ENCODE measurements around the gene CHST8. TPM values are rescaled to one million over a fixed set of nuclear protein-coding genes. Genes with fewer than 3 reads are reported as not detected.

Gene CHST8
- total and polyA plus RNA-seq, 2 experiments from 2014 or later, result 9.3 to 38.2 TPM

GRCh38 chr19:33730858-33731607, 109.3 kb downstream of the CHST8 start (continued):
- no peak for TF ChIP-seq CTCF (conservative IDR thresholded peaks at IDR 0.05; ENCODE audit: low read depth in 2 of 2)
- TF ChIP-seq JUNB (IDR thresholded peaks at IDR 0.05; ENCODE audit: unreplicated experiment), result no peak
- no peak for TF ChIP-seq POLR2AphosphoS5 (IDR thresholded peaks at IDR 0.05; ENCODE audit: low read depth)
- no peak for TF ChIP-seq STAT1 (IDR thresholded peaks at IDR 0.05; ENCODE audit: unreplicated experiment)
- no peak for TF ChIP-seq EZH2phosphoT487 (IDR thresholded peaks at IDR 0.05; ENCODE audit: unreplicated experiment)

GRCh38 chr19:33731881-33732280, 110.1 kb downstream of the CHST8 start:
- Histone ChIP-seq H3K9me2 (ENCODE audit: insufficient read depth) (no peaks in the 10 kb centered on the region), H3K4me1 (ENCODE audit: insufficient read depth) (peaks cover 7% of the 10 kb centered on the region; the same call in 1 of the 2 replicates), H2AFZ (no peak overlapping the region), H3K27me3 (ENCODE audit: insufficient read depth) (no peaks in the 10 kb centered on the region), H3K27ac (ENCODE audit: low read depth) (no peak overlapping the region), H3F3A (replicated peaks; ENCODE audit: low read depth) (no peaks in the 10 kb centered on the region), H3K36me3 (ENCODE audit: insufficient read depth) (no peaks in the 10 kb centered on the region; the same call in 1 of the 2 replicates), H4K20me1 (replicated peaks; ENCODE audit: insufficient read depth) (no peaks in the 10 kb centered on the region; the same call in 1 of the 2 replicates), H3K4me2 (no peak overlapping the region), H3K4me3 (no peak overlapping the region), H3K79me2 (replicated peaks; ENCODE audit: insufficient read depth) (no peaks in the 10 kb centered on the region)
- peaks cover 10% of the 10 kb centered on the region for H3K27me3 Mint-ChIP-seq (ENCODE audit: insufficient read depth, low read depth, poor library complexity)
- H3K36me3 Mint-ChIP-seq (ENCODE audit: low read depth), result peaks cover 21% of the 10 kb centered on the region; the same call in 2 of the 3 replicates
- H3K4me3 Mint-ChIP-seq, result no peak overlapping the region
- DNase-seq (ENCODE audit: low spot score), result no peak
- H3K9me3 Mint-ChIP-seq, result peaks cover 15% of the 10 kb centered on the region; the same call in 2 of the 3 replicates
- ATAC-seq, result no peak
- H3K27ac Mint-ChIP-seq, result no peak overlapping the region
- TF ChIP-seq POLR2AphosphoS5 (IDR thresholded peaks at IDR 0.05; ENCODE audit: low read depth) (no peak), EZH2 (IDR thresholded peaks at IDR 0.05; ENCODE audit: low read depth, unreplicated experiment) (no peak), REST (IDR thresholded peaks at IDR 0.05; ENCODE audit: unreplicated experiment) (no peak), STAT1 (IDR thresholded peaks at IDR 0.05; ENCODE audit: unreplicated experiment) (no peak), ZNF462 (CRISPR knock-in tag; IDR thresholded peaks at IDR 0.05) (no peak), NANOG (IDR thresholded peaks at IDR 0.05; ENCODE audit: borderline replicate concordance) (no peak), JUNB (IDR thresholded peaks at IDR 0.05; ENCODE audit: unreplicated experiment) (no peak), ETS1 (IDR thresholded peaks at IDR 0.05) (no peak)
- peaks cover 19% of the 10 kb centered on the region for H3K4me1 Mint-ChIP-seq

All from GM23338 (cell line).